A549 (cell line): ENCODE measurements around the gene BCL7B. TPM values are rescaled to one million over a fixed set of nuclear protein-coding genes. Genes with fewer than 3 reads are reported as not detected.

ENCODE experiments used
- ATAC-seq, 2 experiments: fragments of 200-7000 bp in 1 of 2; fragments of >200 bp in 1 of 2; cut with Nextera tagmentation in 1 of 2; cut with Tn5 transposase in 1 of 2; 3 replicates each; pipeline versions ENCODE4 v1.8.0 to v1.9.1; 2018 to 2020; ENCODE audit warnings: mild to moderate bottlenecking in 1 of 2, moderate library complexity in 1 of 2
- CTCF ChIA-PET: fragments of 300-600 bp; sonication (Branson Sonifier 250); formaldehyde crosslinking; extraction: SDS; loops from one replicate; lab custom pipeline; 2021; ENCODE audit warnings: antibody characterized with exemption, inconsistent platforms; lab: Yijun Ruan, JAX
- POLR2A ChIA-PET: fragments of 350-600 bp; formaldehyde crosslinking; extraction: SDS; loops from one replicate; lab custom pipeline; 2021; ENCODE audit warnings: antibody characterized with exemption, inconsistent platforms; lab: Yijun Ruan, JAX
- DNase-seq, 2 experiments: peaks; one replicate each; pipeline versions ENCODE4 v3.0.0 to v3.0.0-alpha.2; 2011 to 2016; ENCODE audit warnings: low read depth in 1 of 2, low spot score in 1 of 2
- FAIRE-seq: peaks from 2 replicates; lab custom pipeline; 2011; peaks lifted over from hg19 to GRCh38; lab: Jason Lieb, UNC
- H3K27ac ChIP-seq, 2 experiments: fragments of >200 bp; sonication (Bioruptor Twin); formaldehyde crosslinking; 3 replicates each; pipeline ENCODE4 v1.5.1; 2016 to 2017
- H3K4me1 ChIP-seq: fragments of >200 bp; sonication (Bioruptor Twin); formaldehyde crosslinking; 3 replicates; pipeline ENCODE4 v1.6.1; 2016
- H3K4me2 ChIP-seq: fragments of >200 bp; sonication (Bioruptor Twin); formaldehyde crosslinking; 3 replicates; pipeline ENCODE4 v1.6.1; 2016
- H3K4me3 ChIP-seq: fragments of >200 bp; sonication (Bioruptor Twin); formaldehyde crosslinking; 3 replicates; pipeline ENCODE4 v1.5.1; 2016
- H3K9me3 ChIP-seq: fragments of >200 bp; sonication (Bioruptor Twin); formaldehyde crosslinking; 3 replicates; pipeline ENCODE4 v1.6.1; 2016
- ATOH8 ChIP-seq: fragments of 250-450 bp; sonication (Bioruptor Pico); IDR thresholded peaks from 2 replicates; pipeline ENCODE4 v1.5.0; 2020; ENCODE audit warnings: low read depth, mild to moderate bottlenecking, moderate library complexity
- CBX8 ChIP-seq: fragments of 200-600 bp; sonication (generic); IDR thresholded peaks from 2 replicates; pipeline ENCODE4 v1.6.1; 2016
- CHD2 ChIP-seq: fragments of 150-350 bp; IDR thresholded peaks from 2 replicates; pipeline ENCODE4 v1.6.1; 2014; ENCODE audit warnings: low read length; ENCODE audit not compliant: partially characterized antibody
- EHMT2 ChIP-seq: fragments of 200-600 bp; sonication (generic); IDR thresholded peaks from 2 replicates; pipeline ENCODE4 v1.6.1; 2016; ENCODE audit warnings: antibody characterized with exemption, low read depth, mild to moderate bottlenecking, moderate library complexity
- EP300 ChIP-seq, 2 experiments: fragments of >200 bp; sonication (Bioruptor Twin); formaldehyde crosslinking; IDR thresholded peaks; 2 replicates in 1 of 2; 3 replicates in 1 of 2; pipeline ENCODE4 v1.6.1; 2016 to 2017
- FOSB ChIP-seq: fragments of 250-450 bp; sonication (Bioruptor Pico); IDR thresholded peaks from 2 replicates; pipeline ENCODE4 v1.5.0; 2020; ENCODE audit warnings: mild to moderate bottlenecking, moderate library complexity
- FOSL2 ChIP-seq, 2 experiments: fragments of 450-650 bp in 1 of 2; fragments of >200 bp in 1 of 2; sonication (Bioruptor Twin) in 1 of 2; formaldehyde crosslinking; IDR thresholded peaks; 2 replicates each; pipeline versions ENCODE4 v1.5.0 to v1.6.1; 2016 to 2020; ENCODE audit warnings: mild to moderate bottlenecking in 1 of 2, moderate library complexity in 1 of 2
- GATA3 ChIP-seq: IDR thresholded peaks from 2 replicates; pipeline ENCODE4 v1.6.1; 2012; ENCODE audit warnings: borderline replicate concordance
- HOXA7 ChIP-seq: fragments of 250-450 bp; sonication (Bioruptor Pico); IDR thresholded peaks from 2 replicates; pipeline ENCODE4 v1.5.0; 2020; ENCODE audit warnings: mild to moderate bottlenecking, moderate library complexity
- JUNB ChIP-seq: fragments of >200 bp; sonication (Bioruptor Twin); formaldehyde crosslinking; IDR thresholded peaks from 2 replicates; pipeline ENCODE4 v1.6.1; 2016
- MAFK ChIP-seq: fragments of 450-650 bp; IDR thresholded peaks from 2 replicates; pipeline ENCODE4 v1.6.1; 2014; ENCODE audit not compliant: partially characterized antibody
- MYC ChIP-seq: IDR thresholded peaks from 2 replicates; pipeline ENCODE4 v1.6.1; 2012; ENCODE audit warnings: mild to moderate bottlenecking, inconsistent platforms, low read length, improper control_type of control experiment, borderline replicate concordance
- NPAS2 ChIP-seq: fragments of 250-450 bp; sonication (Bioruptor Pico); IDR thresholded peaks from 2 replicates; pipeline ENCODE4 v1.8.0; 2022; ENCODE audit warnings: mild to moderate bottlenecking, moderate library complexity, borderline replicate concordance
- NR3C1 ChIP-seq: fragments of >200 bp; sonication (Bioruptor Twin); formaldehyde crosslinking; IDR thresholded peaks from 3 replicates; pipeline ENCODE4 v1.6.1; 2017
- POLR2AphosphoS2 ChIP-seq: conservative IDR thresholded peaks from 2 replicates; pipeline ENCODE4 v1.6.1; 2012; ENCODE audit warnings: low read length, improper control_type of control experiment, inconsistent platforms
- RCOR1 ChIP-seq: fragments of 150-350 bp; IDR thresholded peaks from 2 replicates; pipeline ENCODE4 v1.6.1; 2014; ENCODE audit warnings: antibody characterized with exemption, low read length, low read depth
- REST ChIP-seq: fragments of 200-600 bp; sonication (generic); IDR thresholded peaks from 2 replicates; pipeline ENCODE4 v1.6.1; 2016; ENCODE audit warnings: antibody characterized with exemption, mild to moderate bottlenecking, moderate library complexity
- RFX5 ChIP-seq: fragments of 450-650 bp; IDR thresholded peaks from 2 replicates; pipeline ENCODE4 v1.7.1; 2014; ENCODE audit warnings: antibody characterized with exemption, mild to moderate bottlenecking, moderate library complexity
- SREBF2 ChIP-seq: fragments of 450-650 bp; IDR thresholded peaks from 2 replicates; pipeline ENCODE4 v1.6.1; 2014; ENCODE audit warnings: mild to moderate bottlenecking, moderate library complexity
- TP53 ChIP-seq: fragments of 250-450 bp; sonication (Bioruptor Pico); IDR thresholded peaks from 2 replicates; pipeline ENCODE4 v1.5.0; 2021; ENCODE audit warnings: mild to moderate bottlenecking, moderate library complexity
- ZC3H11A ChIP-seq: fragments of 450-650 bp; IDR thresholded peaks from 2 replicates; pipeline ENCODE4 v1.6.1; 2014; ENCODE audit warnings: antibody characterized with exemption, mild to moderate bottlenecking
- ZNF302 ChIP-seq: fragments of 250-450 bp; sonication (Bioruptor Pico); IDR thresholded peaks from 2 replicates; pipeline ENCODE4 v1.9.0; 2021; ENCODE audit warnings: inconsistent platforms, mild to moderate bottlenecking, moderate library complexity
- WGBS: methylation state at CpG from one replicate; pipeline ENCODE4 v1.1.6; 2017; ENCODE audit errors: missing lambda C conversion rate; 5-methylcytosine and 5-hydroxymethylcytosine counted together
- polyA plus RNA-seq, 4 experiments: library from polyadenylated mRNA; depleted of rRNA in 3 of 4; stranded (reverse); fragments of >200 nt; fragmentation: RNase III in 1 of 4; extraction: RNeasy Plus Mini Kit Qiagen cat#74134 plus additional on column Dnase treatment in 1 of 4; gene quantifications; 2 replicates in 3 of 4; 3 replicates in 1 of 4; pipeline ENCODE4 v1.2.3, GENCODE V29; 2011 to 2017

Gene BCL7B
- polyA plus RNA-seq, 2 of the 4 experiments (the other 2 are of a cell fraction), result 52.3 to 62.5 TPM

- H3K9me3 ChIP-seq, result no peaks in the 10 kb centered on the region
- no peak for FAIRE-seq
- H3K4me2 ChIP-seq, result no peak overlapping the region
- DNase-seq, result no peak
- POLR2A ChIA-PET, result interaction anchor here (0.7 to 1.6 kb wide), 3 partner anchors 99 to 245 kb away, joined by 3 read pairs; no protein-coding TSS in a partner anchor
- TF ChIP-seq ATOH8 (no peak), JUNB (no peak), EHMT2 (no peak), MAFK (no peak)
- H3K27ac ChIP-seq, result no peak overlapping the region
- no peak for ATAC-seq
- CTCF ChIA-PET, result interaction anchor here (0.6 to 19.7 kb wide), 28 partner anchors 9 to 943 kb away, joined by 3 to 290 read pairs (median 15); partner anchors contain the start of genes ABHD11, MLXIPL, STX1A and TBL2
- H3K4me1 ChIP-seq, result peaks cover 14% of the 10 kb centered on the region
- WGBS, result 86% methylated on average over 22 of the region's 23 CpGs
- no peak overlapping the region for H3K4me3 ChIP-seq
Observed at GRCh38 chr7:73605601-73606220, 48.2 kb upstream of the BCL7B start.

GRCh38 chr7:73602721-73603651, 45.5 kb upstream of the BCL7B start:
- POLR2A ChIA-PET, result no interaction called here
- H3K9me3 ChIP-seq, result no peaks in the 10 kb centered on the region
- FAIRE-seq, result no peak
- H3K27ac ChIP-seq, result 0 out of 6 replicates have a peak overlapping the region, but pooled peaks of 1 of the 2 experiments have one; percentile 30
- no peak overlapping the region for H3K4me2 ChIP-seq
- TF ChIP-seq MYC (no peak), ZC3H11A (no peak), CBX8 (no peak), FOSL2 (IDR thresholded peaks at IDR 0.05) (no peak), FOSL2 (CRISPR knock-in tag; IDR thresholded peaks at IDR 0.05) (no peak), HOXA7 (CRISPR knock-in tag) (no peak), ZNF302 (CRISPR knock-in tag) (no peak), EP300 (IDR thresholded peaks at IDR 0.05) (no peak), GATA3 (no peak), FOSB (CRISPR knock-in tag) (no peak), RFX5 (no peak), NR3C1 (no peak), POLR2AphosphoS2 (no peak), NPAS2 (CRISPR knock-in tag) (no peak), TP53 (CRISPR knock-in tag) (no peak), SREBF2 (no peak), RCOR1 (no peak), CHD2 (no peak), REST (no peak)
- TF ChIP-seq, all 56 proteins: peak for 0
- Histone ChIP-seq H3K4me3 (no peak overlapping the region), H3K4me1 (peaks cover 4% of the 10 kb centered on the region; the same call in 1 of the 3 replicates)
- WGBS, result 76% methylated on average over 19 of the region's 22 CpGs
- no peak for ATAC-seq
- CTCF ChIA-PET, result interaction anchor here (0.8 to 19.7 kb wide), 11 partner anchors 9 to 133 kb away, joined by 3 to 290 read pairs (median 7); partner anchors contain the start of genes ABHD11, STX1A and VPS37D
- DNase-seq, result no peak
